Skeletal muscle tissue (tissue), 1 donor: ENCODE measurements around the gene TTR. TPM values are rescaled to one million over a fixed set of nuclear protein-coding genes. Genes with fewer than 3 reads are reported as not detected.

Experiments used
- total RNA-seq: library from RNA; depleted of rRNA; stranded (reverse); fragments of >200 nt; gene quantifications from one replicate; pipeline ENCODE4 v1.2.3, GENCODE V29; 2014

Gene TTR
- total RNA-seq, 1 donor from 2014 or later, result not detected

Other genes with a start within 250 kb of the TTR start
- gene DSG4, start 215.1 kb upstream of the TTR start, total RNA-seq, result not detected
- not detected for gene DSG3, start 144.1 kb upstream of the TTR start, total RNA-seq
- gene DSG2, start 93.7 kb upstream of the TTR start, total RNA-seq, result 2.6 TPM
- 3.1 TPM for gene B4GALT6, start 92.7 kb downstream of the TTR start, total RNA-seq
- not detected for gene SLC25A52, start 169.0 kb downstream of the TTR start, total RNA-seq